ENCODE measurements around the gene ALOX15B.

Gene ALOX15B

GRCh38 chr17:8004899-8005298 is 34.0 kb upstream of the ALOX15B start:
- Mint-ChIP-seq H3K4me3 (no peak overlapping the region), H3K36me3 (ENCODE audit: low read depth) (no peaks in the 10 kb centered on the region), H3K9me3 (peaks cover 12% of the 10 kb centered on the region), H3K4me1 (peaks cover 15% of the 10 kb centered on the region), H3K27ac (peak overlapping the region; percentile 29), H3K27me3 (ENCODE audit: low read depth, poor library complexity) (peaks cover 77% of the 10 kb centered on the region)
- DNase-seq = no peak
- TF ChIP-seq CTCF (IDR thresholded peaks at IDR 0.05) = no peak

GRCh38 chr17:8005357-8005756 is 33.5 kb upstream of the ALOX15B start:
- Mint-ChIP-seq H3K36me3 (ENCODE audit: low read depth) (no peaks in the 10 kb centered on the region), H3K27ac (peak overlapping the region; percentile 29), H3K4me1 (peaks cover 15% of the 10 kb centered on the region), H3K27me3 (ENCODE audit: low read depth, poor library complexity) (peaks cover 73% of the 10 kb centered on the region), H3K9me3 (peaks cover 12% of the 10 kb centered on the region), H3K4me3 (no peak overlapping the region)
- DNase-seq = no peak
- TF ChIP-seq CTCF (IDR thresholded peaks at IDR 0.05) = no peak

DNA sequence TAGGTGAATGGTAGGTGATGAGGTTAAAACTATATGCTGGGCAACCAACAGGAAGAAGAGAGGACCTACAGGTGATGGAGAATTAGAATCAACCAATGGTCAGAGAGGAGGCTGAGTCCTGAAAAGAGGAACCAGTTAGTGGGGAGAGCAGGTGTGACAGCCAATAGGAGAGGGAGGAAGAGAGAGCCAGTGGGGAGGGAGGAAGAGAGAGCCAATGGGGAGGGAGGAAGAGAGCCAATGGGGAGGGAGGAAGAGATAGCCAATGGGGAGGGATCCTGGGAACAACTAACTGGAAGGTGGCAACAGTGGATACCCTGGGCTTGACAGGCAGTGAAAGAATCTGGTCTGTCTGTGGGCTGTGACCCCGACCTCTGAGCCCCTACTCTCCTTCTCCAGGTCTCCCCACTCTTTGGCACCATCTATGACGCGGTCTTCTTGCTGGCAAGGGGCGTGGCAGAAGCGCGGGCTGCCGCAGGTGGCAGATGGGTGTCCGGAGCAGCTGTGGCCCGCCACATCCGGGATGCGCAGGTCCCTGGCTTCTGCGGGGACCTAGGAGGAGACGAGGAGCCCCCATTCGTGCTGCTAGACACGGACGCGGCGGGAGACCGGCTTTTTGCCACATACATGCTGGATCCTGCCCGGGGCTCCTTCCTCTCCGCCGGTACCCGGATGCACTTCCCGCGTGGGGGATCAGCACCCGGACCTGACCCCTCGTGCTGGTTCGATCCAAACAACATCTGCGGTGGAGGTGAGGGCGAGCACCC is 32.7 kb upstream of the ALOX15B start:
- peaks cover 69% of the 10 kb centered on the region for H3K27me3 Mint-ChIP-seq (ENCODE audit: low read depth, poor library complexity)
- DNase-seq = no peak
- no peaks in the 10 kb centered on the region for H3K36me3 Mint-ChIP-seq (ENCODE audit: low read depth)
- H3K27ac Mint-ChIP-seq = no peak overlapping the region
- H3K9me3 Mint-ChIP-seq = peaks cover 7% of the 10 kb centered on the region
- no peak overlapping the region for H3K4me3 Mint-ChIP-seq
- peaks cover 15% of the 10 kb centered on the region for H3K4me1 Mint-ChIP-seq
- no peak for TF ChIP-seq CTCF (IDR thresholded peaks at IDR 0.05)

DNA sequence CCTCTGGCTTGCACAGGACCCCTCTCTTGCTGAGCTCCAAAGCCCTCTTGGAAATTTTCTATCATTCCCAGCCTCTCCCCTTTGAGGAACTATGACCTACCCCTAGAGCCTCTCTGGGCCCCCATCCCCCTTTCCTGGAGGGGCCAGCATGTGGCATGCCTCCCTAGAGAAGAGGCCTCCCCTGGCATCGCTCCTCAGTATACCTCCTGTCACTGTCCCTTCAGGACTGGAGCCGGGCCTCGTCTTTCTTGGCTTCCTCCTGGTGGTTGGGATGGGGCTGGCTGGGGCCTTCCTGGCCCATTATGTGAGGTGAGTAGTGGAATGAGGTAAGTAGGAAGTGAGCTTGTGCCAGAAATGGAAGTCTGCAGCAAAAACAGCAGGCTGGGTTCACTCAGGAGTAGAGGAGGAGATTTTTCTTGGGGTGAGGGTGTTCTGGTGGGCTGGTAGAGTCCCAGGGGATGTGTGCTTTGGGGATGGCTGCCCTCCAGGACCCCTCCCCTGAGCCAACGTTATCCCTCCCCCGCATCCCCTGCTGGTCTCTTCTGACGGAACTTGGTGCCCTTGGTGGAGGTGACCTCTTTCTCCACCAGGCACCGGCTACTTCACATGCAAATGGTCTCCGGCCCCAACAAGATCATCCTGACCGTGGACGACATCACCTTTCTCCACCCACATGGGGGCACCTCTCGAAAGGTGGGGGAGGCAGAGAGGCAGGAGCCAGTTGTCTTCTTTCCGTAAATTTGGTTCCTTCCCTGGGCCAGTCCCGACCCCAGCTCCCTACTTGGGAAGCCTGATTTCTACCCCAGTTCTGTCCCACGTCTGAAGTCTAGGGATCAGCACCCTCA is 31.8 kb upstream of the ALOX15B start:
- DNase-seq = no peak
- Mint-ChIP-seq H3K27me3 (ENCODE audit: low read depth, poor library complexity) (peaks cover 62% of the 10 kb centered on the region), H3K9me3 (peaks cover 1% of the 10 kb centered on the region), H3K4me1 (peaks cover 11% of the 10 kb centered on the region), H3K27ac (peak overlapping the region; percentile 42), H3K4me3 (no peak overlapping the region), H3K36me3 (ENCODE audit: low read depth) (no peaks in the 10 kb centered on the region)
- no peak for TF ChIP-seq CTCF (IDR thresholded peaks at IDR 0.05)

DNA sequence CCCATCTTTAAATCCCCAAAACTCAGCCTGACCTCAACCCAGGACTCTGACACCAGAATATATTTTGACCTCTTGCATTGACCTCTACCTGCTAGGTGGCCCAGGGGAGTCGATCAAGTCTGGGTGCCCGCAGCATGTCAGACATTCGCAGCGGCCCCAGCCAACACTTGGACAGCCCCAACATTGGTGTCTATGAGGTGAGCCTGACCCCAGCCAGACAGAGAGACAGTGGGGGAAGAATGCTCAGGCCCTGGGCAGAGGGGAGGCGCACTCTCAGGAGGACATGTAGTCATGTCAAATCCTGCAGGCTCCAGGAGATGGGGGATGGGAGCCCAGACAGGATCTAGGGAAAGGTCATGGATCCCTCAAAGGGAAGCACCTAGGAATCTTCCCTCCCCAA is 31.0 kb upstream of the ALOX15B start:
- H3K4me1 Mint-ChIP-seq = peaks cover 9% of the 10 kb centered on the region
- TF ChIP-seq CTCF (IDR thresholded peaks at IDR 0.05) = no peak
- H3K27ac Mint-ChIP-seq = no peak overlapping the region
- H3K27me3 Mint-ChIP-seq (ENCODE audit: low read depth, poor library complexity) = peaks cover 61% of the 10 kb centered on the region
- H3K9me3 Mint-ChIP-seq = no peaks in the 10 kb centered on the region
- H3K4me3 Mint-ChIP-seq = no peak overlapping the region
- no peaks in the 10 kb centered on the region for H3K36me3 Mint-ChIP-seq (ENCODE audit: low read depth)
- no peak for DNase-seq
